GM20000 (cell line): ENCODE data around the gene SLC25A23.

Experiments used
- DNase-seq: peaks from one replicate; pipeline ENCODE4 v3.0.0; 2012; ENCODE audit warnings: low spot score
- TF ChIP-seq, protein P1 (sequence below): IDR thresholded peaks from 2 replicates; pipeline ENCODE4 v1.5.1; 2012; ENCODE audit warnings: mild to moderate bottlenecking, control low read depth; ENCODE audit errors: extremely low read depth, missing control alignments

Gene SLC25A23

GRCh38 chr19:6478815-6479214 lies 19.2 kb upstream of the SLC25A23 start:
- TF ChIP-seq, protein P1, sequence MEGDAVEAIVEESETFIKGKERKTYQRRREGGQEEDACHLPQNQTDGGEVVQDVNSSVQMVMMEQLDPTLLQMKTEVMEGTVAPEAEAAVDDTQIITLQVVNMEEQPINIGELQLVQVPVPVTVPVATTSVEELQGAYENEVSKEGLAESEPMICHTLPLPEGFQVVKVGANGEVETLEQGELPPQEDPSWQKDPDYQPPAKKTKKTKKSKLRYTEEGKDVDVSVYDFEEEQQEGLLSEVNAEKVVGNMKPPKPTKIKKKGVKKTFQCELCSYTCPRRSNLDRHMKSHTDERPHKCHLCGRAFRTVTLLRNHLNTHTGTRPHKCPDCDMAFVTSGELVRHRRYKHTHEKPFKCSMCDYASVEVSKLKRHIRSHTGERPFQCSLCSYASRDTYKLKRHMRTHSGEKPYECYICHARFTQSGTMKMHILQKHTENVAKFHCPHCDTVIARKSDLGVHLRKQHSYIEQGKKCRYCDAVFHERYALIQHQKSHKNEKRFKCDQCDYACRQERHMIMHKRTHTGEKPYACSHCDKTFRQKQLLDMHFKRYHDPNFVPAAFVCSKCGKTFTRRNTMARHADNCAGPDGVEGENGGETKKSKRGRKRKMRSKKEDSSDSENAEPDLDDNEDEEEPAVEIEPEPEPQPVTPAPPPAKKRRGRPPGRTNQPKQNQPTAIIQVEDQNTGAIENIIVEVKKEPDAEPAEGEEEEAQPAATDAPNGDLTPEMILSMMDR: no peak
- DNase-seq: no peak

- DNase-seq: no peak
- TF ChIP-seq, protein P1: no peak
These were observed 17.4 kb upstream of the SLC25A23 start for GRCh38 chr19:6476896-6477431.

DNA sequence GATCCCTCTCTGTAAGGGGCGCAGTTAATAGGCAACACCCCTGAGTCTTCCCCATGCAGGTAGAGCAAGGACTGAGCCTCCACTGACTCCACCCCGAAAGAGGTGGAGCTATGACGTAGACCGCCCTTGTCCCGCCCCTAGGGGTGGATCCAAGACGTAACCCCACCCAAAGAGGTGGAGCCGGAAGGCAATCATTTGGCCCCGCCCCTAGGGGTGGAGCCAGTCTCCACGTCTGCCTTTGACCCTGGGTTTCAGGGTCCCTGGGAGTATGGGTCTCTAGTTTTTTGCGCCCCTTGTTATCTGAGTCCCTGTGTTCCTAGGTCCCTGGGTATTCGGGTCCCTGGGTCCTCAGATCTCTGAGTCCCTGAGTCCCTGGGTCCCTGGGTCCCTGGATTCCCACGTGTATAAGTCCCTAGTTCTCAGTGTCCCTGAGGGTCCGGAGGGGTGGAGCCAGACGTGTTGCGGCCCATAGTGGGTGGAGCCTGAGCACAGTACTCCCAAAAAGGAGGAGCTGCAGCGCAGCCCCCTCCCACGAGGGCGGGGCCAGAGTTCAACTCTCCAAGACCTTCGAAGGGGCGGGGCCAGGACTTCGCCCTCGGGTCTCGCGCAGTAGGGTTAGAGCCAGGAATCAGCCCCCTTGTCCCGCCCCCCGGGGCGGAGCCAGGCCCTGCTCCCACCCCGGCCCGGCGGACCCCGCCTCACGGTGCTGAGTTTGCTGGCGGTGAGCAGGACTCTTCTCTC lies 16.7 kb upstream of the SLC25A23 start:
- peak; percentile 85 for DNase-seq
- TF ChIP-seq, protein P1: no peak

GRCh38 chr19:6475321-6476108 lies 15.9 kb upstream of the SLC25A23 start:
- no peak for DNase-seq
- TF ChIP-seq, protein P1: no peak

DNA sequence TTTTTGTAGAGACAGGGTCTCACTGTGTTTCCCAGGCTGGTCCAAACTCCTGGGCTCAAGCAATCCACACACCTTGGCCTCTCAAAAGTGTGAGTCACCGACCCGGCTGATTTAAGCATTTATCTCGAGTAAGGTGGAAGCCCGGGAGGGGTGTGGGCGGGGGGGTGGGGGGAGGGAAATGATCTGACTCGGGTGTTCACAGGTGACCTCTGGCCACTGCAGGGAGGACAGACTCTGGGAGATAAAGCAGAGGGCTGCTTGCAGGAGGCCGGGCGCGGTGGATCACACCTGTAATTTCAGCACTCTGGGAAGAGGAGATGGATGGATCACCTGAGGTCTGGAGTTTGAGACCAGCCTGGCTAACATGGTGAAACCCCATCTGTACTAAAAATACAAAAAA lies 14.1 kb upstream of the SLC25A23 start:
- TF ChIP-seq, protein P1: no peak
- DNase-seq: no peak

GRCh38 chr19:6472713-6473112 lies 13.1 kb upstream of the SLC25A23 start:
- no peak for DNase-seq
- TF ChIP-seq, protein P1: no peak

DNA sequence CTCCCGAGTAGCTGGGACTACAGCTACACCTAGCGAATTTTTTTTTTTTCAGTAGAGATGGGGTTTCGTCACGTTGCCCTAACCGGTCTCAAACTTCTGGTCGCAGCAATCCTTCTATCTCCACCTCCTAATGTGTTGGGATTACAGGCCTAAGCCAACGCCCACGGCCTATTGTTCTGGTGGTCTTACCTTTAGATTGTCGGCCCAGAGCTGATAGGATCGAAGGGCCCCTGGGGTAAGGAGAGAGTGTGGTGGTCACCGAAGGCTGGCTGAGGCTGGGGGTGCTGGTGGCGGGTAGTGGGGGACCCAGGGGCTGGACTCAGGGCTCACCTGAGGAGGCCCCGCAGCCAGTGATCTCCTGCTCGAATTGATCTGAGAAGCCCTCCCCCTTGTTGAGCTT lies 11.5 kb upstream of the SLC25A23 start:
- TF ChIP-seq, protein P1: no peak

More for the DNA sequence above, 11.5 kb upstream of the SLC25A23 start:
- DNase-seq: no peak
